ENCODE results near the gene KRTAP12-4. TPM values are rescaled to one million over a fixed set of nuclear protein-coding genes. Genes with fewer than 3 reads are reported as not detected.

The KRTAP12-4 gene
- total RNA-seq, 2 experiments from 2014 or later, result not detected

GRCh38 chr21:44684483-44684882 lies 30.0 kb upstream of the KRTAP12-4 start:
- ChIA-PET POLR2A (no interaction called here), CTCF (no interaction called here)
- Mint-ChIP-seq H3K4me3 (no peak overlapping the region), H3K27me3 (peaks cover 9% of the 10 kb centered on the region), H3K4me1 (ENCODE audit: low read depth) (peaks cover 6% of the 10 kb centered on the region), H3K9me3 (no peaks in the 10 kb centered on the region), H3K36me3 (no peaks in the 10 kb centered on the region), H3K27ac (no peak overlapping the region)
- intact Hi-C loops (cut with micrococcal nuclease), result no loop called here
- no peak for DNase-seq

GRCh38 chr21:44684077-44684476 lies 29.6 kb upstream of the KRTAP12-4 start:
- Mint-ChIP-seq H3K9me3 (no peaks in the 10 kb centered on the region), H3K27ac (no peak overlapping the region), H3K4me3 (no peak overlapping the region), H3K36me3 (no peaks in the 10 kb centered on the region), H3K4me1 (ENCODE audit: low read depth) (peaks cover 6% of the 10 kb centered on the region), H3K27me3 (peaks cover 9% of the 10 kb centered on the region)
- ChIA-PET POLR2A (no interaction called here), CTCF (no interaction called here)
- no peak for DNase-seq
- intact Hi-C loops (cut with micrococcal nuclease), result no loop called here

GRCh38 chr21:44682580-44683151 lies 28.2 kb upstream of the KRTAP12-4 start:
- Mint-ChIP-seq H3K4me3 (no peak overlapping the region), H3K4me1 (ENCODE audit: low read depth) (peaks cover 6% of the 10 kb centered on the region), H3K9me3 (no peaks in the 10 kb centered on the region), H3K27ac (no peak overlapping the region), H3K36me3 (no peaks in the 10 kb centered on the region), H3K27me3 (peaks cover 9% of the 10 kb centered on the region)
- intact Hi-C loops (cut with micrococcal nuclease), result no loop called here
- DNase-seq, result no peak
- POLR2A ChIA-PET, result no interaction called here
- CTCF ChIA-PET, result interaction anchor here (1.7 kb wide), 1 partner anchor 110 kb away, joined by 4 read pairs; no protein-coding TSS in a partner anchor

GRCh38 chr21:44681861-44682579 lies 27.6 kb upstream of the KRTAP12-4 start, which contains the start of gene KRTAP12-1:
KRTAP12-1 (minus strand) TSS chr21:44682163; CDS start chr21:44682123, 40 bp downstream.
- H3K4me3 Mint-ChIP-seq, result no peak within 1 kb of the TSS
- H3K9me3 Mint-ChIP-seq, result no peaks in the 10 kb centered on the region
- CTCF ChIA-PET, result interaction anchor here (1.7 kb wide), 1 partner anchor 111 kb away, joined by 4 read pairs; no protein-coding TSS in a partner anchor
- no peaks in the 10 kb centered on the region for H3K36me3 Mint-ChIP-seq
- H3K27ac Mint-ChIP-seq, result no peak within 1 kb of the TSS
- H3K4me1 Mint-ChIP-seq (ENCODE audit: low read depth), result peaks cover 6% of the 10 kb centered on the region
- H3K27me3 Mint-ChIP-seq, result peaks cover 9% of the 10 kb centered on the region
- no peak for DNase-seq
- POLR2A ChIA-PET, result no interaction called here
- intact Hi-C loops (cut with micrococcal nuclease), result no loop called here

- CTCF ChIA-PET, result interaction anchor here (1.7 kb wide), 1 partner anchor 112 kb away, joined by 4 read pairs; no protein-coding TSS in a partner anchor
- intact Hi-C loops (cut with micrococcal nuclease), result no loop called here
- DNase-seq, result no peak
- Mint-ChIP-seq H3K4me1 (ENCODE audit: low read depth) (peaks cover 2% of the 10 kb centered on the region), H3K36me3 (no peaks in the 10 kb centered on the region), H3K4me3 (no peak overlapping the region), H3K9me3 (no peaks in the 10 kb centered on the region), H3K27me3 (peaks cover 4% of the 10 kb centered on the region), H3K27ac (no peak overlapping the region)
- POLR2A ChIA-PET, result no interaction called here
These were observed 26.7 kb upstream of the KRTAP12-4 start for GRCh38 chr21:44681152-44681551.

GRCh38 chr21:44677881-44678280 lies 23.4 kb upstream of the KRTAP12-4 start:
- POLR2A ChIA-PET, result no interaction called here
- intact Hi-C loops (cut with micrococcal nuclease), result no loop called here
- Mint-ChIP-seq H3K9me3 (peaks cover 6% of the 10 kb centered on the region), H3K36me3 (peaks cover 1% of the 10 kb centered on the region), H3K4me3 (no peak overlapping the region), H3K27me3 (no peaks in the 10 kb centered on the region), H3K4me1 (ENCODE audit: low read depth) (no peaks in the 10 kb centered on the region), H3K27ac (no peak overlapping the region)
- CTCF ChIA-PET, result no interaction called here
- no peak for DNase-seq

- intact Hi-C loops (cut with micrococcal nuclease), result no loop called here
- POLR2A ChIA-PET, result no interaction called here
- no peak overlapping the region for H3K4me3 Mint-ChIP-seq
- no peak for DNase-seq
- peaks cover 20% of the 10 kb centered on the region for H3K9me3 Mint-ChIP-seq
- no peak overlapping the region for H3K27ac Mint-ChIP-seq
- no peaks in the 10 kb centered on the region for H3K27me3 Mint-ChIP-seq
- H3K4me1 Mint-ChIP-seq (ENCODE audit: low read depth), result no peaks in the 10 kb centered on the region
- CTCF ChIA-PET, result no interaction called here
- peaks cover 7% of the 10 kb centered on the region for H3K36me3 Mint-ChIP-seq
These were observed 17.5 kb upstream of the KRTAP12-4 start for GRCh38 chr21:44671911-44672310.

- no peak overlapping the region for H3K27ac Mint-ChIP-seq
- H3K4me1 Mint-ChIP-seq (ENCODE audit: low read depth), result no peaks in the 10 kb centered on the region
- POLR2A ChIA-PET, result no interaction called here
These were observed 16.4 kb upstream of the KRTAP12-4 start for GRCh38 chr21:44670642-44671432.

GRCh38 chr21:44667612-44668011 lies 13.2 kb upstream of the KRTAP12-4 start:
- H3K4me3 Mint-ChIP-seq, result no peak overlapping the region
- no peaks in the 10 kb centered on the region for H3K4me1 Mint-ChIP-seq (ENCODE audit: low read depth)
- ChIA-PET POLR2A (no interaction called here), CTCF (no interaction called here)
- H3K27ac Mint-ChIP-seq, result no peak overlapping the region
- H3K9me3 Mint-ChIP-seq, result peaks cover 16% of the 10 kb centered on the region
- no peak for DNase-seq
- H3K36me3 Mint-ChIP-seq, result peaks cover 4% of the 10 kb centered on the region
- no peaks in the 10 kb centered on the region for H3K27me3 Mint-ChIP-seq
- intact Hi-C loops (cut with micrococcal nuclease), result no loop called here

More at GRCh38 chr21:44670642-44671432, 16.4 kb upstream of the KRTAP12-4 start:
- Mint-ChIP-seq H3K27me3 (no peaks in the 10 kb centered on the region), H3K9me3 (peaks cover 20% of the 10 kb centered on the region), H3K36me3 (peaks cover 7% of the 10 kb centered on the region), H3K4me3 (no peak overlapping the region)
- CTCF ChIA-PET, result no interaction called here
- intact Hi-C loops (cut with micrococcal nuclease), result no loop called here
- no peak for DNase-seq

GRCh38 chr21:44666401-44667320 lies 12.2 kb upstream of the KRTAP12-4 start, which contains the start of gene KRTAP12-2:
KRTAP12-2 (minus strand) TSS chr21:44666927; CDS start chr21:44666886, 41 bp downstream.
- H3K27me3 Mint-ChIP-seq, result no peaks in the 10 kb centered on the region
- peaks cover 2% of the 10 kb centered on the region for H3K36me3 Mint-ChIP-seq
- DNase-seq, result no peak
- CTCF ChIA-PET, result interaction anchor here (0.8 kb wide), 1 partner anchor 127 kb away, joined by 3 read pairs; no protein-coding TSS in a partner anchor
- no peaks in the 10 kb centered on the region for H3K4me1 Mint-ChIP-seq (ENCODE audit: low read depth)
- H3K27ac Mint-ChIP-seq, result no peak within 1 kb of the TSS
- intact Hi-C loops (cut with micrococcal nuclease), result no loop called here
- POLR2A ChIA-PET, result interaction anchor here (1.0 kb wide), 1 partner anchor 9 kb away, joined by 3 read pairs; the partner anchor contains the start of gene KRTAP12-3
- H3K4me3 Mint-ChIP-seq, result no peak within 1 kb of the TSS
- peaks cover 15% of the 10 kb centered on the region for H3K9me3 Mint-ChIP-seq

- no peaks in the 10 kb centered on the region for H3K4me1 Mint-ChIP-seq (ENCODE audit: low read depth)
- H3K9me3 Mint-ChIP-seq, result peaks cover 9% of the 10 kb centered on the region
- POLR2A ChIA-PET, result no interaction called here
- DNase-seq, result no peak
- no peaks in the 10 kb centered on the region for H3K27me3 Mint-ChIP-seq
- intact Hi-C loops (cut with micrococcal nuclease), result no loop called here
- H3K4me3 Mint-ChIP-seq, result no peak overlapping the region
- peaks cover 2% of the 10 kb centered on the region for H3K36me3 Mint-ChIP-seq
- no peak overlapping the region for H3K27ac Mint-ChIP-seq
- CTCF ChIA-PET, result no interaction called here
These were observed 10.2 kb upstream of the KRTAP12-4 start for GRCh38 chr21:44664691-44665090.

All from activated CD4-positive, alpha-beta memory T cell treated with anti-CD3 and anti-CD28 coated beads for 36 hours (primary cell).